CD8-positive, alpha-beta memory T cell (primary cell): ENCODE results near the gene GFRA4. TPM values are rescaled to one million over a fixed set of nuclear protein-coding genes. Genes with fewer than 3 reads are reported as not detected.

ENCODE experiments used
- CTCF ChIA-PET: fragments of 350-600 bp; sonication (Branson Sonifier 250); formaldehyde crosslinking; loops from one replicate; lab custom pipeline; 2021; ENCODE audit warnings: antibody characterized with exemption; lab: Charles Lee
- POLR2A ChIA-PET: fragments of 350-600 bp; sonication (Branson Sonifier 250); formaldehyde crosslinking; loops from one replicate; lab custom pipeline; 2021; ENCODE audit warnings: antibody characterized with exemption; lab: Charles Lee
- DNase-seq, 5 donors: peaks; one replicate each; pipeline versions ENCODE4 v3.0.0 to v3.0.0-alpha.2; 2020 to 2022; ENCODE audit warnings: mixed read lengths in 1 of 5
- H3K27ac ChIP-seq: one replicate; pipeline ENCODE4 v1.7.0; 2013; ENCODE audit warnings: low read depth, mild to moderate bottlenecking, low read length, moderate library complexity
- H3K27me3 ChIP-seq: 2 replicates; pipeline ENCODE4 v1.7.0; 2013; ENCODE audit warnings: low read length, mild to moderate bottlenecking; ENCODE audit not compliant: insufficient read depth, poor library complexity, severe bottlenecking
- H3K36me3 ChIP-seq: 2 replicates; pipeline ENCODE4 v1.7.0; 2013; ENCODE audit warnings: mild to moderate bottlenecking, low read length, moderate library complexity; ENCODE audit not compliant: insufficient read depth
- H3K4me1 ChIP-seq: 2 replicates; pipeline ENCODE4 v1.7.0; 2013; ENCODE audit warnings: mild to moderate bottlenecking, low read length, moderate library complexity; ENCODE audit not compliant: insufficient read depth
- H3K4me3 ChIP-seq: 2 replicates; pipeline ENCODE4 v1.7.0; 2013; ENCODE audit warnings: mild to moderate bottlenecking, low read length
- H3K9me3 ChIP-seq: 2 replicates; pipeline ENCODE4 v1.7.0; 2013; ENCODE audit warnings: mild to moderate bottlenecking, low read length
- H3K27ac Mint-ChIP-seq, 8 donors: one replicate each; pipeline ENCODE4 v1.8.0; 2020 to 2021; ENCODE audit warnings: mixed read lengths in 8 of 8, mild to moderate bottlenecking in 6 of 8, inconsistent platforms in 3 of 8, moderate library complexity in 3 of 8
- H3K27me3 Mint-ChIP-seq, 2 donors: one replicate each; pipeline ENCODE4 v1.8.0; 2020 to 2021; ENCODE audit warnings: mixed read lengths in 2 of 2, mild to moderate bottlenecking in 1 of 2, moderate library complexity in 1 of 2
- H3K36me3 Mint-ChIP-seq, 3 donors: one replicate each; pipeline ENCODE4 v1.8.0; 2020 to 2021; ENCODE audit warnings: mixed read lengths in 3 of 3, inconsistent platforms in 1 of 3, mild to moderate bottlenecking in 1 of 3
- H3K4me1 Mint-ChIP-seq, 3 donors: one replicate each; pipeline ENCODE4 v1.8.0; 2020 to 2021; ENCODE audit warnings: mixed read lengths in 3 of 3, inconsistent platforms in 1 of 3, mild to moderate bottlenecking in 1 of 3
- H3K4me3 Mint-ChIP-seq, 7 donors: one replicate each; pipeline ENCODE4 v1.8.0; 2020 to 2021; ENCODE audit warnings: mixed read lengths in 7 of 7, mild to moderate bottlenecking in 6 of 7, moderate library complexity in 4 of 7, inconsistent platforms in 2 of 7
- H3K9me3 Mint-ChIP-seq, 5 donors: one replicate each; pipeline ENCODE4 v1.8.0; 2020 to 2022; ENCODE audit warnings: mixed read lengths in 5 of 5, mild to moderate bottlenecking in 3 of 5, moderate library complexity in 2 of 5, inconsistent platforms in 1 of 5
- polyA plus RNA-seq: library from polyadenylated mRNA; unstranded; fragments of 300-500 nt; fragmentation: Illumina TruSeq; gene quantifications from one replicate; pipeline ENCODE4 v1.2.3, GENCODE V29; 2021
- total RNA-seq, 2 experiments: library from RNA; stranded (reverse); gene quantifications; one replicate each; pipeline ENCODE4 v1.2.3, GENCODE V29; 2021

GFRA4 gene
- total and polyA plus RNA-seq, 3 experiments from 2014 or later = not detected

DNA sequence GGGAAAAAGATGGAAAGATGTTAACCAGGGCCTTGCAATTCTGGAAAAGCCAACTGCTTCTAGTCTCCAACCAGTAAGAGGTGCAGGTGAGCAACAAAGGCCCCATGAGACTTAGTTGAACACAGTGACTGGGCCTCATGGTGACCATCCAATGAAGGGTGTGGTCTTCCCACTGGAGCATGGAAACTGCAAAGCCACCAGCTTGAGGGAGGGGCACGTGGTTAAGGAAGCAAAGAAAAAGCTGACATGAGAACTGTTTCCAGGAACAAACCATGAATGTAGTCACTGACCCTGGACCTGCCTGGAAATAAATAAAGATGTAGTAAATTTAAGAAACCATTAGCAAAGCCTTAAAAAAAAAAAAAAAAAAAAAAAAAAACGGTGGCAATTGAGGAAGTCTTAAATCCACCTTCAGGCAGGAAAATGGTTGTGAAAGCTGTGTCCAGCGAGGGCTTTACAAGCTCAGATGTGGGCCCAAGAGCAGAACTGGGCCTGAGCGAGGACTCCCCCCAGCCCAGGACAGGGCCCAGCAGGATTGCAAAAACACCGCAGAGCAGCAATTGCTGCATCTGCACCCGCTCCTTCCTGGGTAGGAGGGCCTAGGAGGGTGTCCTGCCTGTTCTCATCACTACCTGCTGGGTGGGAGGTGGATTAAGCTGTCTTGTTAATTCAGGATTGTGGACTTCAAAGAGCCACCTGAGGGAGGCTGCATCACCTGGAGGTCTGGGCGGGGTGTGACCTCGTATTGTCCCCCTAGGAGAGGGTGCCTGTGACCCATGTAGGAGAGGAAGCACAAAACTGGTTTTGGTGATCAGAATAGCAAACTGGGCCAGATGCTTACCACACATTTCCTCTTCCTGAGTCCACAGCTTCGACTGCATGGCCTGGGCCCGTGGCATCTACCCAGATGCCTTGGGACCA lies 10.3 kb downstream of the GFRA4 start:
- Mint-ChIP-seq H3K9me3 (peaks cover 2 to 8% (median 4%) of the 10 kb centered on the region in 5 donors), H3K4me1 (peaks cover 4 to 11% (median 6%) of the 10 kb centered on the region in 3 donors), H3K27ac (peak overlapping the region in 1 of 8 donors; percentile 26), H3K36me3 (peaks cover 6 to 26% (median 7%) of the 10 kb centered on the region in 3 donors), H3K4me3 (peak overlapping the region in 1 of 7 donors; percentile 25), H3K27me3 (peaks cover 4 to 9% of the 10 kb centered on the region in 2 donors)
- H3K9me3 ChIP-seq = no peaks in the 10 kb centered on the region
- no peaks in the 10 kb centered on the region for H3K4me1 ChIP-seq
- no peak overlapping the region for H3K27ac ChIP-seq
- H3K4me3 ChIP-seq = no peak overlapping the region
- ChIA-PET CTCF (interaction anchor here (1.0 to 1.4 kb wide), 2 partner anchors 23 to 24 kb away, joined by 3 to 5 read pairs; no protein-coding TSS in a partner anchor), POLR2A (no interaction called here)
- no peaks in the 10 kb centered on the region for H3K27me3 ChIP-seq
- no peak for DNase-seq
- H3K36me3 ChIP-seq = no peaks in the 10 kb centered on the region

DNA sequence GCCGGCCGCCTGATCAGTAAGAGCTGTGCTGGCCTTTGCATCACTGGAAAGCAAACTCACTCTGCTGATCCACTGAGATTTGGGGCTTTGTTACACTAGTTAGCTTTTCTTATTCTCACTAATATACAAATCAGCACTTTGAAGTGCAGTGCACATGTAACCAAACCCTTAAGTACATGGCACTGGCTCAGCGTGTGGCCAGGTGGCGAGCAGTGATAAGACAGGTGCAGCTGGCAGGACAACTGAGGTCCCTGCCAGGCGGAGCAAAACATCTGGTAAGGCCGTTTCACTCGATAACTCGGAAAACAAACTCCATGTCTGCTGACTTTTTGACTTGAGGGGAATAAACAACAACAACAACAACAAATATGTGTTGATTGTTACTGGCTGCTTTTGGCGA lies 11.0 kb downstream of the GFRA4 start:
- no peaks in the 10 kb centered on the region for H3K4me1 ChIP-seq
- H3K36me3 ChIP-seq = no peaks in the 10 kb centered on the region
- H3K4me1 Mint-ChIP-seq = peaks cover 4 to 11% (median 6%) of the 10 kb centered on the region in 3 donors
- peaks cover 6 to 32% (median 12%) of the 10 kb centered on the region in 3 donors for H3K36me3 Mint-ChIP-seq
- CTCF ChIA-PET = interaction anchor here (1.4 kb wide), 1 partner anchor 24 kb away, joined by 5 read pairs; no protein-coding TSS in a partner anchor
- no peaks in the 10 kb centered on the region for H3K27me3 ChIP-seq
- POLR2A ChIA-PET = no interaction called here
- no peak overlapping the region for H3K27ac Mint-ChIP-seq
- no peak for DNase-seq
- H3K4me3 ChIP-seq = no peak overlapping the region
- peaks cover 1 to 3% of the 10 kb centered on the region in 2 donors for H3K27me3 Mint-ChIP-seq
- no peak overlapping the region for H3K4me3 Mint-ChIP-seq
- H3K27ac ChIP-seq = no peak overlapping the region
- peaks cover 2 to 8% (median 4%) of the 10 kb centered on the region in 5 donors for H3K9me3 Mint-ChIP-seq
- no peaks in the 10 kb centered on the region for H3K9me3 ChIP-seq

DNA sequence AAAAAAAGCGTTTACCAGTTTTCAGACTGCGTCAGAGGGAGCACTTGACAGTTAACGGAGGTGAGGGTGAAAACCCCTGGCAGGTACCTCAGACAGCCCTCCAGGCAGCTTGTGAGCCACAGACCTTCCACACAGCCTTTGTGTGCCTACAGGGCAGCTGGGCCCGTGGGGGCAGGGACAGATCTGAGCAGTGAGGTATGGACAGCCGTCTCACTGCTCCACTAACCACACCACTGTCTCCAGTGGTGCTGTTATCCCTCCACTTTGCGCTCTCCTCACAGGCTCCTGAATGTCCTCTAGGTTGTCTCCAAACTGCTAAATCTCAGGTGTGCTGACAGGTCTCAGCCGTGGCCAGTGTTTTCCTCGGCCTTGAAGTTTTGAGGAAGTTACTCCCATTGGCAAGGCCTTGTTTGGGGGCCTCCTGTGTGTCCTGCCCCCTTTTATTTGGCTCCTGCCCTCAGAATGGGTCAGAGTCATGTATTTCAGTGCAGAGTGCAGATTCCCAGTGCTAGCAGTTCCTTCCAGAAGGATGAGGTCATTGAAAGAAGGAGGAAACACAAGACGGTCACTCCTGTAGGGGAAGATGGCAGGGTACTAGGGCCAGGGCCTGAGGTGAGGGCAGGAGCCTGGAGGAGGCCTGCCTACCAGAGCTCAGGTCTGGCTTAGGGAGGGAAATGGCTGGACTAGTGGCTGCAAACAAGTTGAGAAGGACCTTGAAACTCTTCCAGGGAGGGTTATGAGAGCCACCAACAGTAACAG lies 11.8 kb downstream of the GFRA4 start:
- Histone ChIP-seq H3K27me3 (no peaks in the 10 kb centered on the region), H3K36me3 (no peaks in the 10 kb centered on the region), H3K4me3 (no peak overlapping the region), H3K27ac (no peak overlapping the region), H3K4me1 (no peaks in the 10 kb centered on the region), H3K9me3 (no peaks in the 10 kb centered on the region)
- peaks cover 2 to 8% (median 4%) of the 10 kb centered on the region in 5 donors for H3K9me3 Mint-ChIP-seq
- ChIA-PET CTCF (interaction anchor here (1.4 kb wide), 1 partner anchor 25 kb away, joined by 5 read pairs; no protein-coding TSS in a partner anchor), POLR2A (no interaction called here)
- H3K27ac Mint-ChIP-seq = peak overlapping the region in 1 of 8 donors; percentile 12
- H3K4me3 Mint-ChIP-seq = no peak overlapping the region
- H3K27me3 Mint-ChIP-seq = no peaks in the 10 kb centered on the region
- H3K4me1 Mint-ChIP-seq = peaks cover 4 to 11% (median 6%) of the 10 kb centered on the region in 3 donors
- no peak for DNase-seq
- H3K36me3 Mint-ChIP-seq = peaks cover 6 to 40% (median 13%) of the 10 kb centered on the region in 3 donors

DNA sequence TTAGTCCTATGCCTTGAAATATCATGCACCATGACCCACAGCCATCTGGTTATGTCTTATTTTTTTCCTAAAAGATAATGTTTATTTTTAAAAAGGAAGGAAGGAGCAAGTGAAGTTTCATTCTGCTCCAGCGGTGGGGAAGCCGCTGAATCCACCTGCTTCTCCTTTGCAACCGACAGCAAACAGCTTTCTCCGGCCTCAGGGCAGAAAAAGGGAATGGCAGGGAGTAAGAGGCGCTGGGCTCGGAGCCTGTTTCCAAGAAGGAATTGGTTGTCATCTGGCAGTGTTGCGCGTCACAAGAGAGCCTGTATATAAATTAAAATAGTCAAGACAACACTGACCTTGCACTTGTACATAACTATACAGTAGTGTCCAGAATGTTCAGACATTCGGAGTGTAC lies 14.2 kb downstream of the GFRA4 start:
- Histone ChIP-seq H3K27me3 (no peaks in the 10 kb centered on the region), H3K27ac (no peak overlapping the region), H3K4me1 (no peaks in the 10 kb centered on the region), H3K4me3 (no peak overlapping the region), H3K9me3 (no peaks in the 10 kb centered on the region), H3K36me3 (no peaks in the 10 kb centered on the region)
- Mint-ChIP-seq H3K9me3 (peaks cover 0 to 8% (median 4%) of the 10 kb centered on the region in 5 donors), H3K36me3 (peaks cover 19 to 63% (median 22%) of the 10 kb centered on the region in 3 donors), H3K4me1 (peaks cover 4 to 11% (median 6%) of the 10 kb centered on the region in 3 donors), H3K27ac (no peak overlapping the region), H3K4me3 (no peak overlapping the region), H3K27me3 (no peaks in the 10 kb centered on the region)
- DNase-seq = no peak
- ChIA-PET CTCF (no interaction called here), POLR2A (no interaction called here)

DNA sequence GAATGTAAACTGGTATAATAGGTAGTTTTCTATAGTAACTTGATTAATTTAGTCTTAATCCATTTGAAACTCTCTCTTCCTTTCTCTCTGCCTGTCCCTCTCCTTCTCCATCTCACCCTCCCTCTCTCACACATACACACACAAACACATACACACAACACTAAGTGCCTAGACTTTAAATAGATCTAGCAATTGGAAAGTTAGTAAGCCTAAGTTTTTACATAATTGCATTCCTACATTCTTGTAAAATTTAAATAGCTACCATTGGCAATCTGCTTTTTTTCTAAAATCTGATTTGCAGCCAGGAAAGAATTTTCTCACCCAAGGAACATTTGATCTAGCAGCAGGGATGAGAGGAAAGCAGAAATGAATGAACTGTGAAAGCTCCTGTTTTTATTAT lies 15.7 kb downstream of the GFRA4 start:
- POLR2A ChIA-PET = no interaction called here

DNA sequence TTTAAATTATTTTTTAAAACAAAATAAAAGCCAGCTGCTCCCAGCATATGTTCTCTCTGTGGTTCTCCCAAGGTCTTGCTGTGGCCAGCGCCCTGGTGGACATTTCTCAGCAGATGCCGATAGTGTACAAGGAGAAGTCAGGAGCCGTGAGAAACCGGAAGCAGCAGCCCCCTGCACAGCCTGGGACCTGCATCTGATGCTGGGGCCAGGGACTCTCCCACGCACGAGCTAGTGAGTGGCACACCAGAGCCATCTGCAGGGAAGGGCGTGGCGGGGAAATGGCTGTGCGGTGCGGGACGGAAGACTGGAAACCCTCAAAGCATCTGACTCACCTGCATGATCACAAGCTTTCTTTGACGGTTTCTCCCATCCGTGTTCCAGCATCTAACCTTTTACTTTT lies 16.5 kb downstream of the GFRA4 start:
- Mint-ChIP-seq H3K9me3 (no peaks in the 10 kb centered on the region), H3K27ac (no peak overlapping the region), H3K4me1 (peaks cover 0 to 3% (median 0%) of the 10 kb centered on the region in 3 donors), H3K27me3 (no peaks in the 10 kb centered on the region), H3K4me3 (no peak overlapping the region), H3K36me3 (peaks cover 27 to 82% (median 36%) of the 10 kb centered on the region in 3 donors)
- CTCF ChIA-PET = no interaction called here
- no peak for DNase-seq
- Histone ChIP-seq H3K27me3 (no peaks in the 10 kb centered on the region), H3K9me3 (no peaks in the 10 kb centered on the region), H3K4me3 (no peak overlapping the region), H3K27ac (no peak overlapping the region), H3K36me3 (no peaks in the 10 kb centered on the region), H3K4me1 (no peaks in the 10 kb centered on the region)
- POLR2A ChIA-PET = no interaction called here

More for the DNA sequence above, 15.7 kb downstream of the GFRA4 start:
- DNase-seq = no peak
- no peak overlapping the region for H3K4me3 ChIP-seq
- H3K27me3 ChIP-seq = no peaks in the 10 kb centered on the region
- no peaks in the 10 kb centered on the region for H3K36me3 ChIP-seq
- no peaks in the 10 kb centered on the region for H3K4me1 ChIP-seq
- no peaks in the 10 kb centered on the region for H3K27me3 Mint-ChIP-seq
- CTCF ChIA-PET = no interaction called here
- H3K9me3 Mint-ChIP-seq = peaks cover 0 to 2% (median 0%) of the 10 kb centered on the region in 5 donors
- H3K4me3 Mint-ChIP-seq = no peak overlapping the region
- H3K27ac Mint-ChIP-seq = no peak overlapping the region
- peaks cover 0 to 6% (median 3%) of the 10 kb centered on the region in 3 donors for H3K4me1 Mint-ChIP-seq
- peaks cover 21 to 76% (median 28%) of the 10 kb centered on the region in 3 donors for H3K36me3 Mint-ChIP-seq
- H3K9me3 ChIP-seq = no peaks in the 10 kb centered on the region
- H3K27ac ChIP-seq = no peak overlapping the region

DNA sequence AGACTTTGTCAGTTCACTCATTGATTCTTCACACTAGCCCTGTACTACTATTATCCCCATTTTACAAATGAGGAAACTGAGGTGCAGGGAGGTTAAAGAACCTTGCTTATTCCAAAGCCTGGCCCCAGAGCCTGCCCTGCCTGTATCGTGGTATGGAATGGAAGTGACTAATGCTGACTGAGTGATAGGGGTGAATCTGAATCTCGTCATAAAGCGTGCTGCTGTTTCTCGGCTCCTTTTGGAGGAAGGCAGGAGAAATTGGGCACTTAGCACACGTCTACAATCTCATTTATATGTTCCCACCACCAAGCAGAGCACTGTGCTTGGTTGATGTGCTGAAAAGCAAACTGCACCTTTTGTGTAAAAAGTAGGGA lies 17.1 kb downstream of the GFRA4 start:
- CTCF ChIA-PET = no interaction called here
- Mint-ChIP-seq H3K4me1 (no peaks in the 10 kb centered on the region), H3K9me3 (no peaks in the 10 kb centered on the region), H3K27ac (no peak overlapping the region), H3K36me3 (peaks cover 30 to 82% (median 38%) of the 10 kb centered on the region in 3 donors), H3K4me3 (no peak overlapping the region), H3K27me3 (no peaks in the 10 kb centered on the region)
- POLR2A ChIA-PET = no interaction called here
- no peaks in the 10 kb centered on the region for H3K4me1 ChIP-seq
- H3K27ac ChIP-seq = no peak overlapping the region
- no peaks in the 10 kb centered on the region for H3K36me3 ChIP-seq
- no peaks in the 10 kb centered on the region for H3K9me3 ChIP-seq
- no peak overlapping the region for H3K4me3 ChIP-seq
- no peak for DNase-seq
- H3K27me3 ChIP-seq = no peaks in the 10 kb centered on the region
